ENCODE measurements around the gene AFAP1L2.

DNA sequence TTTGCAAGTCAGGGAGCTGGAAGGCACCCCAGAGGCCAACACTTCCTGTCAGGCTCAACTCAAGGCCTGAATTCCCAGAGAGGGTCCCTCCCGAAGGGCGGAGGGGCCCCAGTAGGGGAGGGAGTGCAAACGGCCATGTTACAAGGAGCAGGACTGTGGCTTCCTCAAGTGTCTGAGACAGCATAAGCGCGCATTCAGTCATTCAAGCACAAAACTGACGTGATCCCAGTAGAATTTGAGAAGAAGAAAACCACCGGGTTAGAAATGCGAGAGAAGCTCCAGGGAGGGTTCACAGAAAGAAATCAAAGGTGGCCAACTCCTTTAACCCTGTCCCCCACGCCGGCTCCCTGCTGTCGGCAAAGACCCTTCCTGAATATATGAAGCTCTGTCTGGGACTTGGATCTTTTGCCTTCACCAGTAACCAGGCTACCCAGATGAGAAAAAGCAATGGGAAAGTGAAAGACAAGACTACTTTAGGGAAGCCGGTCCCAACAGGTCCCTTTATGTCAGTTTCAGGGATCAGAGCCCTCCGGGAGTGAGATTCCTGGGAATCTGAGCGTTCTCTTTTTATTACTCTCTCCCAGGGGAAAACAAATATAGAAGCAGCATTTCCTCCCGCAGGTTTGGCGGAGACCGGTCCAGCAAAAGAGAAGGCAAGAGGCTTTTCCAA is 1.3 kb downstream of the AFAP1L2 start:
- TF ChIP-seq ZNF282 (CRISPR knock-in tag; IDR thresholded peaks at IDR 0.05): no peak
- TF ChIP-seq CEBPB (tag; IDR thresholded peaks at IDR 0.05): no peak

All from K562 (cell line).